ENCODE data around the gene ADAM23.

ADAM23 gene

DNA sequence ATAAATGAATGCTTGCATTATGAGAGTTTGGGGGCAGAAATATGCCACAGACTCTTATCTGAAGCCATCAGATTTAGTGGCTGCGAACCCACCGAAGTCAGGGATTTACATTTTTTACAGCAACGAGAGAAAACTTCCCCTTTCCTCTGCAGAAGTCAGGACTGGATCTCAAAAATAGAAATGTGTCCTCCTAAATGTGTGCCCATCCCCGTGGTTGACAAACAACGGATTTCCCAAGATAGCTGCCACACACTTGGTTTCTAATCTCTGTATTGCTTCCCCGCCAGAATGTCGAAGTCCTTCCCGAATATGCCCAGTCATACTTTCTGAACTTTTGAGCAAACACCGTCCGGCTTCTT is 879 bp upstream of the ADAM23 start:
- Histone ChIP-seq H4K20me1 (ENCODE audit: insufficient read depth, low read length) (no peaks in the 10 kb centered on the region), H3K36me3 (replicated peaks; ENCODE audit: low read depth, low read length) (no peaks in the 10 kb centered on the region), H3K4me1 (ENCODE audit: low read length) (peaks cover 41% of the 10 kb centered on the region), H2AFZ (ENCODE audit: low read depth, low read length) (no peak overlapping the region), H3K4me3 (ENCODE audit: low read length) (no peak overlapping the region), H3K27me3 (ENCODE audit: low read depth, low read length) (peaks cover 5% of the 10 kb centered on the region; the same call in 1 of the 2 replicates), H3K4me2 (ENCODE audit: low read length) (peak overlapping the region; percentile 74), H3K9me3 (ENCODE audit: insufficient read depth, low read length) (no peaks in the 10 kb centered on the region), H3K9ac (ENCODE audit: low read length) (no peak overlapping the region), H3K27ac (ENCODE audit: low read length) (no peak overlapping the region), H3K79me2 (ENCODE audit: low read length) (peaks cover 3% of the 10 kb centered on the region; the same call in 1 of the 2 replicates)
- TF ChIP-seq EZH2phosphoT487 (IDR thresholded peaks at IDR 0.05; ENCODE audit: low read depth): no peak
- TF ChIP-seq, protein P1, sequence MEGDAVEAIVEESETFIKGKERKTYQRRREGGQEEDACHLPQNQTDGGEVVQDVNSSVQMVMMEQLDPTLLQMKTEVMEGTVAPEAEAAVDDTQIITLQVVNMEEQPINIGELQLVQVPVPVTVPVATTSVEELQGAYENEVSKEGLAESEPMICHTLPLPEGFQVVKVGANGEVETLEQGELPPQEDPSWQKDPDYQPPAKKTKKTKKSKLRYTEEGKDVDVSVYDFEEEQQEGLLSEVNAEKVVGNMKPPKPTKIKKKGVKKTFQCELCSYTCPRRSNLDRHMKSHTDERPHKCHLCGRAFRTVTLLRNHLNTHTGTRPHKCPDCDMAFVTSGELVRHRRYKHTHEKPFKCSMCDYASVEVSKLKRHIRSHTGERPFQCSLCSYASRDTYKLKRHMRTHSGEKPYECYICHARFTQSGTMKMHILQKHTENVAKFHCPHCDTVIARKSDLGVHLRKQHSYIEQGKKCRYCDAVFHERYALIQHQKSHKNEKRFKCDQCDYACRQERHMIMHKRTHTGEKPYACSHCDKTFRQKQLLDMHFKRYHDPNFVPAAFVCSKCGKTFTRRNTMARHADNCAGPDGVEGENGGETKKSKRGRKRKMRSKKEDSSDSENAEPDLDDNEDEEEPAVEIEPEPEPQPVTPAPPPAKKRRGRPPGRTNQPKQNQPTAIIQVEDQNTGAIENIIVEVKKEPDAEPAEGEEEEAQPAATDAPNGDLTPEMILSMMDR (IDR thresholded peaks at IDR 0.05; ENCODE audit: low read depth, low read length): no peak

DNA sequence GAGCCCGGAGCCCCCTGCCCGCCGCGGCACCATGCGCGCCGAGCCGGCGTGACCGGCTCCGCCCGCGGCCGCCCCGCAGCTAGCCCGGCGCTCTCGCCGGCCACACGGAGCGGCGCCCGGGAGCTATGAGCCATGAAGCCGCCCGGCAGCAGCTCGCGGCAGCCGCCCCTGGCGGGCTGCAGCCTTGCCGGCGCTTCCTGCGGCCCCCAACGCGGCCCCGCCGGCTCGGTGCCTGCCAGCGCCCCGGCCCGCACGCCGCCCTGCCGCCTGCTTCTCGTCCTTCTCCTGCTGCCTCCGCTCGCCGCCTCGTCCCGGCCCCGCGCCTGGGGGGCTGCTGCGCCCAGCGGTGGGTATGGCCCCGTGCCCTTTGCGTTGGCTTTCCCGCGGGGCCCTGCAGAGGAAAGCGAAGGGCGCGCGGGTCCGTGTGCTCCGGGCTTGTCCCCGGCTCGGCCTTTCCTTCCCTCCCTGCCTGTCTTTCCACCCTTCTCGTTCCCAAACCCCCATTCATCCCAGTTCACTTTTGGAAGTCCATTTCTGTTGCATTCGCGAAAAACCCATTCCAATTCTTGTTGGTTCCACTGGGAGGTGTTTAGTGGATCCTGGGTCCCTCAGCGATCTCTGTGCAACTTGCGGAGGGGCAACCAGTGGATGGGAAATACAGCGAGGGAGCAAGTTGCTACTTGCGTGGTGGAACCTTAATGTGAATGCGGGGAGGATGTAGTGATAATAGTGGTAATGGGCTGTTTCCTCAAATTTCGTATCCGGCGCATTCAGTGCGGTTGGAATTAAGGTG is 599 bp downstream of the ADAM23 start:
- Histone ChIP-seq H4K20me1 (ENCODE audit: insufficient read depth, low read length) (no peaks in the 10 kb centered on the region), H3K4me3 (ENCODE audit: low read length) (peak overlapping the region; percentile 77), H2AFZ (ENCODE audit: low read depth, low read length) (peak overlapping the region; percentile 69; the same call in 1 of the 2 replicates), H3K9ac (ENCODE audit: low read length) (peak overlapping the region; percentile 49; the same call in 1 of the 2 replicates), H3K27ac (ENCODE audit: low read length) (no peak overlapping the region), H3K79me2 (ENCODE audit: low read length) (peaks cover 3% of the 10 kb centered on the region; the same call in 1 of the 2 replicates), H3K9me3 (ENCODE audit: insufficient read depth, low read length) (no peaks in the 10 kb centered on the region), H3K36me3 (replicated peaks; ENCODE audit: low read depth, low read length) (no peaks in the 10 kb centered on the region), H3K4me1 (ENCODE audit: low read length) (peaks cover 56% of the 10 kb centered on the region), H3K4me2 (ENCODE audit: low read length) (peak overlapping the region; percentile 98), H3K27me3 (ENCODE audit: low read depth, low read length) (0 out of 2 replicates have a peak, but pooled peaks cover 2% of the 10 kb centered on the region)
- TF ChIP-seq EZH2phosphoT487 (IDR thresholded peaks at IDR 0.05; ENCODE audit: low read depth): no peak
- TF ChIP-seq, protein P1 (IDR thresholded peaks at IDR 0.05; ENCODE audit: low read depth, low read length): no peak

DNA sequence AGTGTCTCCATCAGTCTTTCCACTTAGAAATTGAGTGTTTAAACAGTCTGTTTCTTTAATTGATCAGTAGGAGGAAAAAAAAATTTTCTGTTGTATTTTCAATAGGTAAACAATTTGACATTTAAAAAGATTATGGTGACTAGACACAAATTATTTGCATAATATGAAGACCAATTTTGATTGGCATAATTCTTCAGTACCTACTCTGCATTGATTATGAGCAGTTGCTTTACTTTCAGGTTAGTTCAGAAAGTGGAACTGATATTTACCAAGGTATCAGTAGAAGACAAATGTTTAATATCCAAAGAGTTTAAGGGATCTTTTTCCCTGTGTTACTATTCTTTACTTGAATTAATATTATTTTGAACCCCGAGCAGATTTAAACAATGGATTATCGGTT is 2.6 kb downstream of the ADAM23 start:
- Histone ChIP-seq H3K9me3 (ENCODE audit: insufficient read depth, low read length) (no peaks in the 10 kb centered on the region), H3K9ac (ENCODE audit: low read length) (no peak overlapping the region), H3K27me3 (ENCODE audit: low read depth, low read length) (0 out of 2 replicates have a peak, but pooled peaks cover 2% of the 10 kb centered on the region), H3K4me2 (ENCODE audit: low read length) (peak overlapping the region; percentile 72), H2AFZ (ENCODE audit: low read depth, low read length) (no peak overlapping the region), H3K4me3 (ENCODE audit: low read length) (peak overlapping the region; percentile 21), H4K20me1 (ENCODE audit: insufficient read depth, low read length) (no peaks in the 10 kb centered on the region), H3K79me2 (ENCODE audit: low read length) (peaks cover 3% of the 10 kb centered on the region; the same call in 1 of the 2 replicates), H3K4me1 (ENCODE audit: low read length) (peaks cover 56% of the 10 kb centered on the region), H3K27ac (ENCODE audit: low read length) (no peak overlapping the region), H3K36me3 (replicated peaks; ENCODE audit: low read depth, low read length) (no peaks in the 10 kb centered on the region)
- no peak for TF ChIP-seq EZH2phosphoT487 (IDR thresholded peaks at IDR 0.05; ENCODE audit: low read depth)
- TF ChIP-seq, protein P1 (IDR thresholded peaks at IDR 0.05; ENCODE audit: low read depth, low read length): no peak

DNA sequence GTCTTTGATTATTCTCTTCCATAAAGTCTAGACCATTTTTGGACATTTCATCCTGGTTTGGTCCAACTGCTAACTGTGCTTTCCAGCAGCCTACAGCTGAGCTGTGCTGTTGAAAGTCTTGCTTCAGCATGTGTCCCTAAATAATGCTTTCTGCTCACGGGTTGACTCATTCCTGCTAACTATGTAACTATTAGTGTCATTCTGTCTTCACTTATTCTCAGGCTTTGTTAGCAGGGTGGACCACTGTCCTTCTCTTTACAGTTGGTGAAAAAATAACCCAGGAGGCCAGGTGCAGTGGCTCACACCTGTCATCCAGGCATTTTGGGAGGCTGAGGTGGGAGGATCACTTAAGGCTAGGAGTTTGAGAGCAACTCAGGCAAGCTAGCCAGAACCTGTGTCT is 8.9 kb downstream of the ADAM23 start:
- Histone ChIP-seq H3K4me1 (ENCODE audit: low read length) (peaks cover 46% of the 10 kb centered on the region), H3K27me3 (ENCODE audit: low read depth, low read length) (no peaks in the 10 kb centered on the region), H3K36me3 (replicated peaks; ENCODE audit: low read depth, low read length) (no peaks in the 10 kb centered on the region), H3K4me3 (ENCODE audit: low read length) (no peak overlapping the region), H3K9me3 (ENCODE audit: insufficient read depth, low read length) (no peaks in the 10 kb centered on the region), H3K4me2 (ENCODE audit: low read length) (peak overlapping the region; percentile 21; the same call in 1 of the 2 replicates), H4K20me1 (ENCODE audit: insufficient read depth, low read length) (peaks cover 4% of the 10 kb centered on the region; the same call in 1 of the 2 replicates), H3K27ac (ENCODE audit: low read length) (no peak overlapping the region), H3K79me2 (ENCODE audit: low read length) (no peaks in the 10 kb centered on the region), H2AFZ (ENCODE audit: low read depth, low read length) (no peak overlapping the region), H3K9ac (ENCODE audit: low read length) (no peak overlapping the region)
- TF ChIP-seq, protein P1 (IDR thresholded peaks at IDR 0.05; ENCODE audit: low read depth, low read length): no peak
- TF ChIP-seq EZH2phosphoT487 (IDR thresholded peaks at IDR 0.05; ENCODE audit: low read depth): no peak
